ENCODE measurements around the gene GDF9. TPM values are rescaled to one million over a fixed set of nuclear protein-coding genes. Genes with fewer than 3 reads are reported as not detected.
"Not testable (repeated sequence)": the region's sequence is repeated elsewhere in the genome, so short reads cannot be mapped to it uniquely, and the experiment has no call there.

The GDF9 gene
- total RNA-seq, 1 experiment from 2014 or later, result 0.49 TPM

DNA sequence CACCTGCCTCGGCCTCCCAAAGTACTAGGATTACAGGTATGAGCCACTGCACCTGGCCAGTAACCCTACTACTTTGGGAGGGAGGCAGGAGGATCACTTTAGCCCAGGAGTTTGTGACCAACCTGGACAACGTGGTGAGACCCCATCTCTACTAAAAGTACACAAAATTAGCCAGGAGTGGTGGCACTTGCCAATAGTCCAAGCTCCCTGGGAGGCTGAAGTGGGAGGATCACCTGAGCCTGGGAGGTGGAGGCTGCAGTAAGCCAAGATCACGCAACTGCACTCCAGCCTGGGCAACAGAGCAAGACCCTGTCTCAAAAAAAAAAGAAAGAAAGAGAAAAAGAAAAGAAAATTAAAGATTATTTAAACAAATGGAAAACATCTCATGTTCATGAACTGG is 10.3 kb downstream of the GDF9 start:
- H4K20me1 ChIP-seq (ENCODE audit: insufficient read depth), result no peaks in the 10 kb centered on the region
- H3K9ac ChIP-seq (ENCODE audit: low read length), result no peak overlapping the region
- RAD21 ChIA-PET (ENCODE audit: low non-redundant PET in 1 of 2, low total read pairs in 2 of 2, uncharacterized antibody in 2 of 2, unreplicated experiment in 2 of 2), result no interaction called here
- H3K9me3 ChIP-seq (ENCODE audit: control insufficient read depth in 1 of 2, insufficient read depth in 1 of 2, low read depth in 1 of 2, low read length in 2 of 2), result no peaks in the 10 kb centered on the region
- no peak for TF ChIP-seq RAD21 (IDR thresholded peaks at IDR 0.05; ENCODE audit: low read depth)
- H3K79me2 ChIP-seq (ENCODE audit: insufficient read depth, low read length), result no peaks in the 10 kb centered on the region
- H3K27ac ChIP-seq (ENCODE audit: low read depth, low read length), result no peak overlapping the region
- no peaks in the 10 kb centered on the region for H3K9me2 ChIP-seq (ENCODE audit: insufficient read depth)
- BruUV-seq (replicated peaks), result no TSS peak
- no peak overlapping the region for H3K4me3 ChIP-seq (replicated peaks in 1 of 2; ENCODE audit: low read depth in 1 of 2, low read length in 2 of 2)
- no peak overlapping the region for H3K4me2 ChIP-seq (ENCODE audit: low read length)
- H3K4me1 ChIP-seq (ENCODE audit: control insufficient read depth in 1 of 2, insufficient read depth in 2 of 2, low read length in 2 of 2), result no peaks in the 10 kb centered on the region
- no peaks in the 10 kb centered on the region for H3K36me3 ChIP-seq (ENCODE audit: control insufficient read depth in 1 of 2, insufficient read depth in 2 of 2, low read length in 2 of 2)
- no peak overlapping the region for H2AFZ ChIP-seq (ENCODE audit: low read depth, low read length, poor library complexity, severe bottlenecking)
- POLR2A ChIA-PET, result no interaction called here
- H3K27me3 ChIP-seq (ENCODE audit: insufficient read depth, low read length), result no peaks in the 10 kb centered on the region
- CTCF ChIA-PET, result no interaction called here
- DNase-seq (ENCODE audit: low read depth, low spot score), result no peak
- no peak for ATAC-seq
- intact Hi-C loops (cut with micrococcal nuclease), result no loop called here

DNA sequence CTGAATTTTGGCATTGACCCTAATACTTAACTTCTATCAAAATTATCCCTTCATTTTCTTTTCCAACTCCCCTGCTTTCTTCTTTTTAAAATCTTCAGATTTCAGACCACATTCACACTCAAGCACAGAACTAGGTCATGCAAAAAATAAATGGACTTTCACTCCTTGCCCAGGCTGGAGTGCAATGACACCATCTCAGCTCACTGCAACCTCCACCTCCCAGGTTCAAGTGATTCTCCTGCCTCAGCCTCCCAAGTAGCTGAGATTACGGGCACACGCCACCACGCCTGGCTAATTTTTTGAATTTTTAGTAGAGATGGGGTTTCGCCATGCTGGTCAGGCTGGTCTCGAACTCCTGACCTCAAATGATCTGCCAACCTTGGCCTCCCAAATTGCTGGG is 11.3 kb downstream of the GDF9 start:
- H3K4me2 ChIP-seq (ENCODE audit: low read length); RAD21 ChIA-PET (ENCODE audit: low non-redundant PET in 1 of 2, low total read pairs in 2 of 2, uncharacterized antibody in 2 of 2, unreplicated experiment in 2 of 2); H3K4me3 ChIP-seq (replicated peaks in 1 of 2; ENCODE audit: low read depth in 1 of 2, low read length in 2 of 2); intact Hi-C loops (cut with micrococcal nuclease); H4K20me1 ChIP-seq (ENCODE audit: insufficient read depth); BruUV-seq (replicated peaks); H3K36me3 ChIP-seq (ENCODE audit: control insufficient read depth in 1 of 2, insufficient read depth in 2 of 2, low read length in 2 of 2); DNase-seq (ENCODE audit: low read depth, low spot score); ATAC-seq; H2AFZ ChIP-seq (ENCODE audit: low read depth, low read length, poor library complexity, severe bottlenecking); H3K79me2 ChIP-seq (ENCODE audit: insufficient read depth, low read length); H3K9ac ChIP-seq (ENCODE audit: low read length); H3K4me1 ChIP-seq (ENCODE audit: control insufficient read depth in 1 of 2, insufficient read depth in 2 of 2, low read length in 2 of 2); H3K27ac ChIP-seq (ENCODE audit: low read depth, low read length); H3K9me2 ChIP-seq (ENCODE audit: insufficient read depth); H3K27me3 ChIP-seq (ENCODE audit: insufficient read depth, low read length); CTCF ChIA-PET; H3K9me3 ChIP-seq (ENCODE audit: control insufficient read depth in 1 of 2, insufficient read depth in 1 of 2, low read depth in 1 of 2, low read length in 2 of 2): not testable (repeated sequence)
- POLR2A ChIA-PET, result interaction anchor here (1.3 kb wide), 1 partner anchor 10 kb away, joined by 4 read pairs; no protein-coding TSS in a partner anchor

DNA sequence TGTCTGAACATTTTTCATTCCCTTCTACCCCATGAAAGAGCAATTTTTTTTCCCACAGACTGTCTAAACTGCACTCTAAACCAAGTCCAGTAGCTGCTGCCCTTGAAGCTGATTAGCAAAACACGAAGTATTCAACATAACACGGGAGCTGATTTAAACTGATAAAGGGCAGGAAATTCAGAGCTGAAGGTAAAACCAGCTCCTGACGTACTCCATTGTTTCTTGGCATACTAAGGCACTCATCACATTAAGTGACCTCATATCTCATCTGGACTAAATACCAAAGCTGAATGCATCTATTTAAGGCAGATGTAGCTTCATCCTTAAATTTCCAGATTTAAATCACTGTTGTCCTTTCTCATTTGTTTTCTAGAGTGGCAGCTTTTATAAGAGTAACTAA is 12.0 kb downstream of the GDF9 start:
- Histone ChIP-seq H3K9me2 (ENCODE audit: insufficient read depth) (no peaks in the 10 kb centered on the region), H4K20me1 (ENCODE audit: insufficient read depth) (no peaks in the 10 kb centered on the region), H3K4me3 (replicated peaks in 1 of 2; ENCODE audit: low read depth in 1 of 2, low read length in 2 of 2) (no peak overlapping the region), H3K9me3 (ENCODE audit: control insufficient read depth in 1 of 2, insufficient read depth in 1 of 2, low read depth in 1 of 2, low read length in 2 of 2) (no peaks in the 10 kb centered on the region), H3K79me2 (ENCODE audit: insufficient read depth, low read length) (no peaks in the 10 kb centered on the region), H2AFZ (ENCODE audit: low read depth, low read length, poor library complexity, severe bottlenecking) (no peak overlapping the region), H3K27ac (ENCODE audit: low read depth, low read length) (no peak overlapping the region), H3K27me3 (ENCODE audit: insufficient read depth, low read length) (no peaks in the 10 kb centered on the region), H3K36me3 (ENCODE audit: control insufficient read depth in 1 of 2, insufficient read depth in 2 of 2, low read length in 2 of 2) (no peaks in the 10 kb centered on the region), H3K9ac (ENCODE audit: low read length) (no peak overlapping the region), H3K4me1 (ENCODE audit: control insufficient read depth in 1 of 2, insufficient read depth in 2 of 2, low read length in 2 of 2) (no peaks in the 10 kb centered on the region), H3K4me2 (ENCODE audit: low read length) (no peak overlapping the region)
- intact Hi-C loops (cut with micrococcal nuclease), result no loop called here
- ATAC-seq (no peak), DNase-seq (ENCODE audit: low read depth, low spot score) (no peak)
- no TSS peak for BruUV-seq (replicated peaks)
- TF ChIP-seq, protein P1, sequence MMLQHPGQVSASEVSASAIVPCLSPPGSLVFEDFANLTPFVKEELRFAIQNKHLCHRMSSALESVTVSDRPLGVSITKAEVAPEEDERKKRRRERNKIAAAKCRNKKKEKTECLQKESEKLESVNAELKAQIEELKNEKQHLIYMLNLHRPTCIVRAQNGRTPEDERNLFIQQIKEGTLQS (IDR thresholded peaks at IDR 0.05), result no peak
- TF ChIP-seq, protein P2, sequence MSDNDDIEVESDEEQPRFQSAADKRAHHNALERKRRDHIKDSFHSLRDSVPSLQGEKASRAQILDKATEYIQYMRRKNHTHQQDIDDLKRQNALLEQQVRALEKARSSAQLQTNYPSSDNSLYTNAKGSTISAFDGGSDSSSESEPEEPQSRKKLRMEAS (IDR thresholded peaks at IDR 0.05), result no peak
- no peak for TF ChIP-seq POLR2A (IDR thresholded peaks at IDR 0.05; ENCODE audit: borderline replicate concordance, extremely low read depth, insufficient read depth, insufficient read length)
- TF ChIP-seq JUND (IDR thresholded peaks at IDR 0.05), result no peak
- CTCF ChIA-PET, result interaction anchor here (1.1 kb wide), 1 partner anchor 10 kb away, joined by 3 read pairs; no protein-coding TSS in a partner anchor
- RAD21 ChIA-PET (ENCODE audit: low non-redundant PET in 1 of 2, low total read pairs in 2 of 2, uncharacterized antibody in 2 of 2, unreplicated experiment in 2 of 2), result no interaction called here
- POLR2A ChIA-PET, result interaction anchor here (1.3 kb wide), 1 partner anchor 11 kb away, joined by 4 read pairs; no protein-coding TSS in a partner anchor

All from HCT116 (cell line).